NK-92 (cell line): ENCODE data around the gene SH3BGRL3.

Experiments
- DNase-seq: peaks from one replicate; lab custom pipeline; 2025; ENCODE audit not compliant: unreplicated experiment; lab: John Stamatoyannopoulos, UW

SH3BGRL3 gene

GRCh38 chr1:26277261-26277661, 2.6 kb upstream of the SH3BGRL3 start:
- no peak for DNase-seq

DNA sequence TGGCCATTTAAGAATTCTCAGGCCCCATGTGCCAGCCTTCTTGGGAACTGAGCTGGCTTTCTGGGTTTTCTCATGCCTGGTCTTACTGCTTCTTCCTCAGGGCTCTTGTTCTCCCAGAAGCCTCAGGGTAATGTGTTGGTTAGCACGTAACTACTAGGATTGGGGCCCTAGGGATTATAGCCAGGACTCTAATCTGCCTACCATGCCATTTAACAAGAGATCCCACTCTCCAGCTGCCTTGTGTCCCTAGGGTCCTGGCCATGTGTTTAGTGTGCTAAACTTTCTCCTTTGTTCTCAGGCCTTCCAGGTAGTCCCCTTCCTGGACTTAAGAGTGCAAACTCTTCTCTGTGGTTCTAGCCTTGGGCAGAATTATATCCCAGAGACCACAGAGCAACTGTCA, 2.2 kb upstream of the SH3BGRL3 start:
- no peak for DNase-seq

GRCh38 chr1:26278303-26278702, 1.6 kb upstream of the SH3BGRL3 start:
- DNase-seq = no peak

- no peak for DNase-seq
Observed at GRCh38 chr1:26278724-26279455, 996 bp upstream of the SH3BGRL3 start.

- no peak for DNase-seq
Observed at GRCh38 chr1:26280333-26281042, 602 bp downstream of the SH3BGRL3 start.

GRCh38 chr1:26281091-26281958, 1.4 kb downstream of the SH3BGRL3 start:
- DNase-seq = no peak

DNA sequence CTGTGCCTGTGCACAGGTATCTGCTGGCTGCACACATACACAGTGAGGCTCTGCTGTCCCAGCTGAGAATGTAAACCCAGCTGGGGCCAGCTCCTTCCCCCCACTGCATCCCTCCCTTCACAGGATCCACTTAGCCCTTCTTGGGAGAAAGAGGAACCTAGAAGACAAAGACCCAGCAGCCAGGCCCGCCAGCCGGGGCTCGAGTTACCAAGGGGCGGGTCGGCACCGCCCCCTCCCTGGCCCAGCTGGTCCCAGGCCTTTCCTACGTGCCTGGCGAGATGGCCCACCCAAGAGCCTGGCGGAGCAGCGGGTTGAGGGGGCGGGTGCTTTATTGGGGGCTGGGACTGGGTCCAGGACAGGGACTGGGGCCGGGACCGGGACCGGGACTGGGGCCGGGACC, 2.1 kb downstream of the SH3BGRL3 start:
- DNase-seq = no peak

DNA sequence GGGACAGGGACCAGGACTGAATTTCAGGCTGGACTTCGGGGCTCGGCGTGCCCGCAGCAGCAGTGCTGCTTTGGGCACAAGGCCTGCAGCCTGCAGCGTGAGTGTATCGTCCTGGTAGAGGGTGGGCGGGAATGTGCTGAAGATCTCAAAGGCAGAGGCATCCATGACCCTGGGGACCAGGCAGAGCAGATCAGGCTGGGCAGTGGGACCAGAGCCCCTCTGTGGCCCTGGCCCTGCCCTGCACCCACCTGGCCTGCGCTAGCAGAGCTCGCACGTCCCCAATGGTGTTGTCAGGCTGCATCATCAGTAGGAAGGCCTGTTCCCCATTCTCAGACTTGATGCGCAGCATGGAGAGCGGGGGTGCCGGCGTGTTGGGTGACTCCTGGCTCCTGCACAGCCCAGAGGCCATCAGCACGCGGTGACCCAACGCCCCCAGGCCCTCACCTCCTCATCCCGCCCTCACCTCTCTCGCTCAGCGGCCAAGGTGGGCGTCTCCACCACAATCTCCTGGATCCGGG, 2.6 kb downstream of the SH3BGRL3 start:
- DNase-seq = no peak

- no peak for DNase-seq
Observed at GRCh38 chr1:26283279-26283853, 3.5 kb downstream of the SH3BGRL3 start.

- DNase-seq = no peak
Observed at GRCh38 chr1:26283871-26284596, 4.1 kb downstream of the SH3BGRL3 start.

- peak; percentile 47 for DNase-seq
Observed at GRCh38 chr1:26284597-26285347, 4.9 kb downstream of the SH3BGRL3 start.

GRCh38 chr1:26285366-26286063, 5.6 kb downstream of the SH3BGRL3 start:
- no peak for DNase-seq

DNA sequence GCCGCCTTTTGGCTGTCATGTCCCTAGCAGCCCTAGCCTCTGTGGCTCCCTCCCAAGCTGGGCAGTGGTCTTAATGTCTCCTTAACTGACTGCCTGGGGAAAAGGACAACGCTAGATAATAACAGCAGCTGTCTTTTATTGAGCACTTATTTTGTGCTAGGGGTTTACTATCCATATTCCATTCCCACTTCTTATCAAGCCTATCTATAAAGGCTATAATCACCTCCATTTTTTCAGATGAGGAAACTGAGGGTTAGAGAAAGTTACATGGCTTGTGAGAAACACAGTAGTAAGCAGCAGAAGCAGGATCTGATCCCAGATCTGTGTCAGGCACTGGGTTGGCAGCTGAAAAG, 6.2 kb downstream of the SH3BGRL3 start:
- no peak for DNase-seq

DNA sequence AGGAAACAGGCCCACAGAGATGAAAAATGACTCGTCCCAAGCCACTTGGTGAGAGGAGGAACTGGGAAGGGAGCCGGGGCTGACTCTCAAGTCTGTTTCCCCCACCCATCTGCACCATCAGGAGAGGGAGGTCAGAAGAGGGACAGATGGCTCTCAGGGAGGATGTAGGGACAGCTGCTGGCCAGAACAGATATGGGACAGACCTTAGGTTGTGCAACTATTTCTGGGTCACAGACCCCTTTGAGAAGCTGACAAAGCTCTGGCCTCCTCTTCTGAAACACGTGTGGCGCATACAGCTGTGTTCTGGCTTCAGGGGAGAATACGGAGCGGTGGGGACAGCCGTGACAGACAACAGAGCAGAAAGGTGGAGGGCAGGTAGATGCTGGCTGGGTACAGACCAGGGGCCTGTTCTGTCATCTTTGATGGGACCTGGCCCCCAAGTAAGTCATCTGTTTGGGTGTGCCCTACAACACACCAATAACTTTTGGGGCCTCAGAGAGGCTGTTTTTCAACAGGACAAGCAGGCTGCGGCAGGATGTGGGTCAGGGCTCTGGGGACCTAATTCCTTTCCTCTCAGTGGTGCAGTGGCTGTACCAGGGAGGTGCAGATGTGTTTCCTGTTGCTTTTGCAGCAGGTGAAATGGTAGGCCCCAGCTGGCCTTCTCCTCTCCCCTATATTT, 7.3 kb downstream of the SH3BGRL3 start:
- no peak for DNase-seq

DNA sequence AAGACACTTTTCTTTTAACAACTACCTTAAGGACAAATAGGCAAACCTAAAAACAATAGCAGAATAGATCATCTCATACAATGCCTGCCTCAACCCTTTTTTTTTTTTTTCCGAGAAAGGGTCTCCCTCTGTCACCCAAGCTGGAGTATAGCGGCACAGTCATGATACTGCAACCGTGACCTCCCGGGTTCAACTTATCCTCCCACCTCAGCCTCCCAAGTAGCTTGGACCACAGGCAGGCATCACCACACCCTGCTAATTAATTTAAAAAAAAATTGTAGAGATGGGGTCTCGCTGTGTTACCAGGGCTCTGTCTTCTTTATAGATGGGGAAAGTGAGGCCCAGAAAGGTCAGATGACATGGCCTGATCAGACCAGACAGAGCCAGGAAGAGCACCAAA, 7.9 kb downstream of the SH3BGRL3 start:
- DNase-seq = no peak

- no peak for DNase-seq
Observed at GRCh38 chr1:26288311-26288941, 8.5 kb downstream of the SH3BGRL3 start.

DNA sequence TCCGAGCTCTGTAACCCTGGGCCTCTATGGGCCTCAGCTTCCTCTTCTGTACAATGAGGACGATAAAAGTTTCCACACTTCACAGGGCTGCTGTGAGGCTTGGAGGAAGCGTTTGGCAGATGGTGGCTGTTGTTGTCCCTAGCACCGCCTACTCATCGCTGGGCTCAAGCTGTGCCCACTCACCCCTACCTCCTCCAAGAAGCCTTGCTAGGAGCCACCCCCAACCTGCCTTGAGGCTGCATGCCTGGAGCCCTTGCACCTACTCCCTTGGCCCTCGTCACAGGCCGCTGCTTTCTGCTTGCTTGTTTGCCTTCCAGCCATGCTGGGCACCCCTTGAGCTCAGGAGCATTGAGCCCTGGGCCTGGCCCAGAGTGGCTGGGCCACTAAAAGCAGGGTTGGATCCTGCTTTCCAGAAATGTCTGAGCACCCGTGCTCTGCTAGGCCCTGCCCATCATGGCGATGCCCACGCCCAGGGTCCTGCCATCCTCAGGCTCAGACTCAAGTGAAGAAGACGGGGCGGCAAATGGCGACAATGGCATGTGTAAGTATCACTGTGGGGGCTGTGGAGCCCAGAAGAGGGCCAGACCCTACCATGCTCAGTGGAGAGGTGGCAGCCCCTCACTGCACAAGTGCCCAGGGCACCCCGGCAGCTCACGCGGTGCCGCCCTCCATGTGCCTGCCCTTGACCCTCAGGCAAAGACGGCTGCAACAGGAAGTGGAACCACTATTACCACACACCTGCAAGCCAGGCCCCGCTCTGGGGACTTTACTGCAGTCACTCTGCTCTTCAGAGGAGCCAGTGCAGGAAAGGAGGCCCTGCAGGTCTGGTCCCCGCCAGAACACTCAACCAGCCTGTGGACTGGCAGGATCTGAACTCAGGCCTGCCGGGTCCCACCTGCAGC, 9.5 kb downstream of the SH3BGRL3 start:
- DNase-seq = no peak
